PC-9 (cell line): ENCODE measurements around the gene TSPAN17. TPM values are rescaled to one million over a fixed set of nuclear protein-coding genes. Genes with fewer than 3 reads are reported as not detected.
A peak's percentile ranks its signal among the peaks of the same experiment; 100 is the strongest.

ENCODE experiments used
- BruUV-seq: library from RNA; stranded (reverse); fragments of 400-500 nt; replicated peaks from 2 replicates; lab custom pipeline; 2021; lab: Mats Ljungman, UMichigan
- CTCF ChIA-PET: fragments of 300-600 bp; sonication (Branson Sonifier 250); formaldehyde crosslinking; loops from one replicate; lab custom pipeline; 2022; ENCODE audit warnings: antibody characterized with exemption; lab: Charles Lee
- POLR2A ChIA-PET: fragments of 300-600 bp; sonication (Branson Sonifier 250); formaldehyde crosslinking; loops from one replicate; lab custom pipeline; 2022; ENCODE audit warnings: antibody characterized with exemption; ENCODE audit not compliant: unreplicated experiment; lab: Charles Lee
- DNase-seq, 2 experiments: peaks; one replicate each; pipeline versions ENCODE4 v3.0.0 to v3.0.0-alpha.2; 2015 to 2022; ENCODE audit warnings: mixed read lengths in 1 of 2
- H2AFZ ChIP-seq: fragments of 200-600 bp; sonication (generic); 2 replicates; pipeline ENCODE4 v1.8.1; 2017; ENCODE audit warnings: antibody characterized with exemption
- H3F3A ChIP-seq: fragments of 200-600 bp; sonication (generic); 2 replicates; pipeline ENCODE4 v1.8.1; 2017; ENCODE audit warnings: antibody characterized with exemption, mild to moderate bottlenecking, low read depth; ENCODE audit not compliant: insufficient read depth
- H3K27ac ChIP-seq: fragments of 200-600 bp; sonication (generic); 2 replicates; pipeline ENCODE4 v1.6.1; 2016; ENCODE audit warnings: mixed run types
- H3K27me3 ChIP-seq: fragments of 200-600 bp; sonication (generic); 2 replicates; pipeline ENCODE4 v1.6.1; 2016; ENCODE audit warnings: low read depth, mixed run types; ENCODE audit not compliant: insufficient read depth
- H3K36me3 ChIP-seq: fragments of 200-600 bp; sonication (generic); 2 replicates; pipeline ENCODE4 v1.6.1; 2016; ENCODE audit warnings: low read depth, mixed run types
- H3K4me1 ChIP-seq: fragments of 200-600 bp; sonication (generic); replicated peaks from 2 replicates; pipeline ENCODE4 v1.6.1; 2016; ENCODE audit warnings: mixed run types; ENCODE audit not compliant: insufficient read depth
- H3K4me2 ChIP-seq: fragments of 200-600 bp; sonication (generic); 2 replicates; pipeline ENCODE4 v1.6.1; 2017; ENCODE audit warnings: mixed run types
- H3K4me3 ChIP-seq: fragments of 200-600 bp; sonication (generic); 2 replicates; pipeline ENCODE4 v1.6.1; 2016; ENCODE audit warnings: mixed run types
- H3K79me2 ChIP-seq: fragments of 200-600 bp; sonication (generic); 2 replicates; pipeline ENCODE4 v1.6.1; 2017; ENCODE audit warnings: low read depth, mixed run types
- H3K9me2 ChIP-seq: fragments of 200-600 bp; sonication (generic); 2 replicates; pipeline ENCODE4 v1.8.1; 2017; ENCODE audit warnings: mild to moderate bottlenecking; ENCODE audit not compliant: insufficient read depth
- H3K9me3 ChIP-seq: fragments of 200-600 bp; sonication (generic); 2 replicates; pipeline ENCODE4 v1.8.1; 2016; ENCODE audit warnings: low read depth; ENCODE audit not compliant: insufficient read depth
- H4K20me1 ChIP-seq: fragments of 200-600 bp; sonication (generic); 2 replicates; pipeline ENCODE4 v1.8.1; 2017; ENCODE audit not compliant: insufficient read depth
- CTCF ChIP-seq: fragments of 200-600 bp; sonication (generic); conservative IDR thresholded peaks from 2 replicates; pipeline ENCODE4 v1.6.1; 2017; ENCODE audit warnings: mixed run types, antibody characterized with exemption, mild to moderate bottlenecking, moderate library complexity
- EZH2 ChIP-seq: fragments of 200-600 bp; sonication (generic); IDR thresholded peaks from 2 replicates; pipeline ENCODE4 v1.8.0; 2017; ENCODE audit warnings: antibody characterized with exemption, low read depth
- intact Hi-C: fragments of 100-400 bp; cut with micrococcal nuclease; formaldehyde crosslinking; loops from one replicate; pipeline ENCODE4 v1.10.0; 2022; ENCODE audit not compliant: unreplicated experiment
- total RNA-seq: library from RNA; stranded (reverse); gene quantifications from 2 replicates; pipeline ENCODE4 v1.2.3, GENCODE V29; 2021

TSPAN17 gene
- total RNA-seq, 1 experiment from 2014 or later: 81.1 TPM

- H3K79me2 ChIP-seq: no peaks in the 10 kb centered on the region
- no peaks in the 10 kb centered on the region for H3K4me1 ChIP-seq
- no peaks in the 10 kb centered on the region for H3K9me2 ChIP-seq
- H3K27me3 ChIP-seq: no peaks in the 10 kb centered on the region
- H3K4me2 ChIP-seq: no peak overlapping the region
- CTCF ChIA-PET: interaction anchor here (0.5 to 1.7 kb wide), 31 partner anchors 9 to 1820 kb away, joined by 3 to 19 read pairs (median 3); partner anchors contain the start of gene RNF44
- DNase-seq: no peak
- no TSS peak for BruUV-seq
- peaks cover 5% of the 10 kb centered on the region; the same call in 1 of the 2 replicates for H3F3A ChIP-seq
- TF ChIP-seq CTCF (no peak), EZH2 (no peak)
- H3K27ac ChIP-seq: no peak overlapping the region
- intact Hi-C loops: loop anchor here (2.0 kb wide), 4 partner anchors 84 to 298 kb away; no protein-coding TSS in a partner anchor
- no peaks in the 10 kb centered on the region for H3K9me3 ChIP-seq
- no peak overlapping the region for H2AFZ ChIP-seq
- H4K20me1 ChIP-seq: no peaks in the 10 kb centered on the region
- POLR2A ChIA-PET: interaction anchor here (0.5 to 0.6 kb wide), 6 partner anchors 11 to 450 kb away, joined by 3 to 5 read pairs (median 4); no protein-coding TSS in a partner anchor
- H3K4me3 ChIP-seq: no peak overlapping the region
- no peaks in the 10 kb centered on the region for H3K36me3 ChIP-seq
Observed at GRCh38 chr5:176660530-176660859, 13.2 kb downstream of the TSPAN17 start.

- no peak overlapping the region for H3K27ac ChIP-seq
- no peak overlapping the region for H3K4me3 ChIP-seq
- no peak overlapping the region for H3K4me2 ChIP-seq
- CTCF ChIA-PET: interaction anchor here (0.5 to 1.7 kb wide), 34 partner anchors 9 to 1819 kb away, joined by 3 to 19 read pairs (median 3); partner anchors contain the start of gene RNF44
- TF ChIP-seq CTCF (peak; percentile 95), EZH2 (no peak)
- no peaks in the 10 kb centered on the region for H3K36me3 ChIP-seq
- no peaks in the 10 kb centered on the region for H3K79me2 ChIP-seq
- intact Hi-C loops: loop anchor here (2.0 kb wide), 4 partner anchors 84 to 298 kb away; no protein-coding TSS in a partner anchor
- POLR2A ChIA-PET: interaction anchor here (0.5 to 0.6 kb wide), 7 partner anchors 12 to 450 kb away, joined by 3 to 6 read pairs (median 5); no protein-coding TSS in a partner anchor
- H3K4me1 ChIP-seq: no peaks in the 10 kb centered on the region
- no peaks in the 10 kb centered on the region for H4K20me1 ChIP-seq
- H2AFZ ChIP-seq: 0 out of 2 replicates have a peak overlapping the region, but pooled peaks have one; percentile 26
- H3F3A ChIP-seq: peaks cover 5% of the 10 kb centered on the region; the same call in 1 of the 2 replicates
- no TSS peak for BruUV-seq
- no peaks in the 10 kb centered on the region for H3K9me2 ChIP-seq
- DNase-seq: peak; percentile 50 to 73
- no peaks in the 10 kb centered on the region for H3K27me3 ChIP-seq
- no peaks in the 10 kb centered on the region for H3K9me3 ChIP-seq
Observed at GRCh38 chr5:176660860-176661641, 13.8 kb downstream of the TSPAN17 start.

GRCh38 chr5:176661676-176662075, 14.4 kb downstream of the TSPAN17 start:
- intact Hi-C loops: loop anchor here (2.0 kb wide), 4 partner anchors 83 to 297 kb away; no protein-coding TSS in a partner anchor
- Histone ChIP-seq H4K20me1 (no peaks in the 10 kb centered on the region), H3K27me3 (no peaks in the 10 kb centered on the region), H3K4me3 (no peak overlapping the region), H3K4me1 (no peaks in the 10 kb centered on the region), H3K9me2 (no peaks in the 10 kb centered on the region), H3K27ac (no peak overlapping the region), H3F3A (peaks cover 5% of the 10 kb centered on the region; the same call in 1 of the 2 replicates), H3K36me3 (no peaks in the 10 kb centered on the region), H2AFZ (no peak overlapping the region), H3K4me2 (no peak overlapping the region), H3K79me2 (no peaks in the 10 kb centered on the region), H3K9me3 (no peaks in the 10 kb centered on the region)
- no TSS peak for BruUV-seq
- ChIA-PET CTCF (interaction anchor here (0.7 to 1.7 kb wide), 2 partner anchors 164 to 297 kb away, joined by 3 to 4 read pairs; no protein-coding TSS in a partner anchor), POLR2A (interaction anchor here (0.6 kb wide), 1 partner anchor 162 kb away, joined by 6 read pairs; no protein-coding TSS in a partner anchor)
- DNase-seq: no peak
- no peak for TF ChIP-seq EZH2
- no peak for TF ChIP-seq CTCF
